Kidney (tissue), 14 donors: ENCODE results near the gene TSKU. TPM values are rescaled to one million over a fixed set of nuclear protein-coding genes. Genes with fewer than 3 reads are reported as not detected.

Experiments
- DNase-seq, 5 donors: peaks; one replicate each; pipeline ENCODE4 v3.0.0-alpha.2; 2013 to 2020
- FAIRE-seq: peaks from 2 replicates; lab custom pipeline; 2012; peaks lifted over from hg19 to GRCh38; lab: Jason Lieb, UNC
- H3K27ac ChIP-seq, 2 donors: one replicate each; pipeline ENCODE4 v1.7.0; 2013; ENCODE audit warnings: low read depth in 2 of 2, low read length in 2 of 2, inconsistent platforms in 1 of 2
- H3K27me3 ChIP-seq: one replicate; pipeline ENCODE4 v1.7.1; 2013; ENCODE audit warnings: low read length, inconsistent platforms; ENCODE audit not compliant: control insufficient read depth, insufficient read depth
- H3K36me3 ChIP-seq, 3 donors: one replicate each; pipeline versions ENCODE4 v1.7.0 to v1.7.1; 2013; ENCODE audit warnings: low read length in 3 of 3, control low read depth in 1 of 3, inconsistent platforms in 1 of 3; ENCODE audit not compliant: insufficient read depth in 3 of 3, control insufficient read depth in 2 of 3
- H3K4me1 ChIP-seq, 3 donors: one replicate each; pipeline versions ENCODE4 v1.7.0 to v1.7.1; 2013; ENCODE audit warnings: low read length in 3 of 3, inconsistent platforms in 1 of 3, low read depth in 1 of 3; ENCODE audit not compliant: control insufficient read depth in 2 of 3, insufficient read depth in 2 of 3
- H3K4me3 ChIP-seq, 3 donors: one replicate each; pipeline versions ENCODE4 v1.7.0 to v1.8.1; 2013; ENCODE audit warnings: low read length in 3 of 3, control low read depth in 1 of 3, inconsistent platforms in 1 of 3
- H3K9ac ChIP-seq, 3 donors: one replicate each; pipeline versions ENCODE4 v1.7.0 to v1.7.1; 2013; ENCODE audit warnings: low read length in 3 of 3, control low read depth in 1 of 3, inconsistent platforms in 1 of 3
- H3K9me3 ChIP-seq, 3 donors: one replicate each; pipeline versions ENCODE4 v1.7.0 to v1.7.1; 2013; ENCODE audit warnings: low read length in 3 of 3, control low read depth in 1 of 3, inconsistent platforms in 1 of 3; ENCODE audit not compliant: control insufficient read depth in 2 of 3, insufficient read depth in 1 of 3
- CTCF ChIP-seq: IDR thresholded peaks from 3 replicates; pipeline ENCODE4 v1.5.1; 2012; ENCODE audit warnings: mild to moderate bottlenecking, moderate library complexity, borderline replicate concordance; ENCODE audit not compliant: insufficient read depth; ENCODE audit errors: extremely low read depth
- intact Hi-C: fragments of 100-400 bp; cut with DNase I; formaldehyde crosslinking; loops from one replicate; pipeline ENCODE4 v1.11.1; 2022
- polyA plus RNA-seq: library from polyadenylated mRNA; stranded (reverse); fragments of 350-450 nt; fragmentation: Illumina TruSeq; extraction: RNeasy Lipid Tissue Mini Kit (QIAGEN cat#74804); gene quantifications from one replicate; pipeline ENCODE4 v1.2.3, GENCODE V29; 2014; ENCODE audit warnings: low read depth, low replicate concordance; ENCODE audit not compliant: insufficient read depth
- total RNA-seq: library from RNA; stranded (reverse); fragmentation: NEBNext Ultra II Directional; extraction: Animal tissue kit (Norgen Biotek cat#: 25700); gene quantifications from one replicate; pipeline ENCODE4 v1.2.1, GENCODE V29; 2021
- donor health status: control.
- donor health status: control.
- donor health status: control.
- donor health status: control.
- donor health status: control.
- donor health status: DM: yes; HTN: yes; CAD: no.
- donor health status: Normal renal cell carcinoma (clear cell type).

TSKU gene
- total and polyA plus RNA-seq, 2 donors from 2014 or later, result 27.3 to 41.0 TPM

GRCh38 chr11:76772100-76772782, 10.9 kb upstream of the TSKU start:
- Histone ChIP-seq H3K4me1 (peaks cover 15 to 49% (median 47%) of the 10 kb centered on the region in 3 donors), H3K9ac (peak overlapping the region in 1 of 3 donors; percentile 53), H3K4me3 (peak overlapping the region in 1 of 3 donors; percentile 10), H3K36me3 (no peaks in the 10 kb centered on the region), H3K27me3 (no peaks in the 10 kb centered on the region), H3K9me3 (peaks cover 0 to 7% (median 0%) of the 10 kb centered on the region in 3 donors), H3K27ac (peak overlapping the region; percentile 82 to 86)
- TF ChIP-seq CTCF, result no peak
- FAIRE-seq, result no peak
- intact Hi-C loops, result no loop called here
- DNase-seq, result peak in 2 of 5 donors; percentile 30 to 69

- Histone ChIP-seq H3K27ac (peak overlapping the region; percentile 79 to 80), H3K4me1 (peaks cover 15 to 46% (median 44%) of the 10 kb centered on the region in 3 donors), H3K9me3 (peaks cover 0 to 7% (median 0%) of the 10 kb centered on the region in 3 donors), H3K27me3 (no peaks in the 10 kb centered on the region), H3K9ac (no peak overlapping the region), H3K4me3 (no peak overlapping the region), H3K36me3 (no peaks in the 10 kb centered on the region)
- TF ChIP-seq CTCF, result no peak
- FAIRE-seq, result no peak
- DNase-seq, result no peak
- intact Hi-C loops, result no loop called here
These were observed 10.4 kb upstream of the TSKU start for GRCh38 chr11:76772783-76773106.

GRCh38 chr11:76773921-76774361, 9.2 kb upstream of the TSKU start:
- no peaks in the 10 kb centered on the region for H3K27me3 ChIP-seq
- FAIRE-seq, result no peak
- no peak overlapping the region for H3K27ac ChIP-seq
- DNase-seq, result no peak
- intact Hi-C loops, result no loop called here
- TF ChIP-seq CTCF, result no peak
- peaks cover 8 to 40% (median 35%) of the 10 kb centered on the region in 3 donors for H3K4me1 ChIP-seq
- H3K9me3 ChIP-seq, result peaks cover 0 to 7% (median 0%) of the 10 kb centered on the region in 3 donors
- H3K9ac ChIP-seq, result no peak overlapping the region
- no peaks in the 10 kb centered on the region for H3K36me3 ChIP-seq
- no peak overlapping the region for H3K4me3 ChIP-seq
